ENCODE measurements around the gene GRAMD1B. TPM values are rescaled to one million over a fixed set of nuclear protein-coding genes. Genes with fewer than 3 reads are reported as not detected.

The GRAMD1B gene
- total RNA-seq, 6 experiments from 2014 or later, result 1.0 to 2.0 (median 1.5) TPM

- H3K36me3 ChIP-seq, result no peaks in the 10 kb centered on the region
- H3K4me3 ChIP-seq, result no peak overlapping the region
- H3K9me3 ChIP-seq, result no peaks in the 10 kb centered on the region
- WGBS (ENCODE audit: insufficient coverage, low coverage, low lambda C conversion rate, missing lambda C conversion rate), result 60% methylated on average over 1 of the region's 7 CpGs
- H3K27ac ChIP-seq, result no peak overlapping the region
- intact Hi-C loops (cut with DNase I), result loop anchor here in 1 of 2 donors (5.0 kb wide), 1 partner anchor 123 kb away; no protein-coding TSS in a partner anchor
- no peak for TF ChIP-seq POLR2A (IDR thresholded peaks at IDR 0.05)
- no peak for TF ChIP-seq CTCF (IDR thresholded peaks at IDR 0.05)
- no peaks in the 10 kb centered on the region for H3K4me1 ChIP-seq
- H3K27me3 ChIP-seq, result no peaks in the 10 kb centered on the region
- no peak for ATAC-seq
- DNase-seq, result no peak
These were observed 154.7 kb downstream of the GRAMD1B start for GRCh38 chr11:123584737-123585136.

- Histone ChIP-seq H3K27ac (no peak overlapping the region), H3K27me3 (no peaks in the 10 kb centered on the region), H3K4me3 (no peak overlapping the region), H3K9me3 (no peaks in the 10 kb centered on the region), H3K4me1 (no peaks in the 10 kb centered on the region), H3K36me3 (no peaks in the 10 kb centered on the region)
- WGBS (ENCODE audit: insufficient coverage, low coverage, low lambda C conversion rate, missing lambda C conversion rate), result 40% methylated on average over 1 of the region's 5 CpGs
- DNase-seq, result no peak
- ATAC-seq, result peak in 1 of 4 donors; percentile 32
- TF ChIP-seq POLR2A (IDR thresholded peaks at IDR 0.05) (no peak), CTCF (IDR thresholded peaks at IDR 0.05) (no peak)
- intact Hi-C loops (cut with DNase I), result no loop called here
These were observed 155.1 kb downstream of the GRAMD1B start for GRCh38 chr11:123585206-123585605.

- Histone ChIP-seq H3K27ac (no peak overlapping the region), H3K36me3 (no peaks in the 10 kb centered on the region), H3K9me3 (no peaks in the 10 kb centered on the region), H3K4me1 (no peaks in the 10 kb centered on the region), H3K4me3 (no peak overlapping the region), H3K27me3 (no peaks in the 10 kb centered on the region)
- 67% methylated on average over 4 of the region's 5 CpGs for WGBS (ENCODE audit: insufficient coverage, low coverage, low lambda C conversion rate, missing lambda C conversion rate)
- DNase-seq, result no peak
- intact Hi-C loops (cut with DNase I), result no loop called here
- no peak for ATAC-seq
- TF ChIP-seq POLR2A (IDR thresholded peaks at IDR 0.05) (no peak), CTCF (IDR thresholded peaks at IDR 0.05) (no peak)
These were observed 155.6 kb downstream of the GRAMD1B start for GRCh38 chr11:123585706-123586105.

GRCh38 chr11:123586568-123586967, 156.5 kb downstream of the GRAMD1B start:
- WGBS (ENCODE audit: insufficient coverage, low coverage, low lambda C conversion rate, missing lambda C conversion rate), result 76% methylated on average over 4 of the region's 8 CpGs
- H3K9me3 ChIP-seq, result no peaks in the 10 kb centered on the region
- H3K4me3 ChIP-seq, result no peak overlapping the region
- H3K27me3 ChIP-seq, result no peaks in the 10 kb centered on the region
- H3K27ac ChIP-seq, result no peak overlapping the region
- no peaks in the 10 kb centered on the region for H3K4me1 ChIP-seq
- TF ChIP-seq POLR2A (IDR thresholded peaks at IDR 0.05), result no peak
- DNase-seq (no peak), ATAC-seq (no peak)
- intact Hi-C loops (cut with DNase I), result no loop called here
- no peaks in the 10 kb centered on the region for H3K36me3 ChIP-seq

GRCh38 chr11:123587044-123587443, 157.0 kb downstream of the GRAMD1B start:
- H3K36me3 ChIP-seq, result no peaks in the 10 kb centered on the region
- WGBS (ENCODE audit: insufficient coverage, low coverage, low lambda C conversion rate, missing lambda C conversion rate), result no CpG with 5 or more reads among the region's 2 CpGs
- H3K27me3 ChIP-seq, result no peaks in the 10 kb centered on the region
- no peak overlapping the region for H3K4me3 ChIP-seq
- no peak for ATAC-seq
- no peaks in the 10 kb centered on the region for H3K4me1 ChIP-seq
- intact Hi-C loops (cut with DNase I), result no loop called here
- DNase-seq, result no peak
- no peaks in the 10 kb centered on the region for H3K9me3 ChIP-seq
- no peak overlapping the region for H3K27ac ChIP-seq
- TF ChIP-seq POLR2A (IDR thresholded peaks at IDR 0.05), result no peak
- TF ChIP-seq CTCF (IDR thresholded peaks at IDR 0.05), result no peak
